Measurements from ENCODE around the gene SREBF2. TPM values are rescaled to one million over a fixed set of nuclear protein-coding genes. Genes with fewer than 3 reads are reported as not detected.
A peak's percentile ranks its signal among the peaks of the same experiment; 100 is the strongest.

SREBF2 gene
- 10 to 100 TPM; 16.9 to 40.3 (median 22.9) TPM for polyA plus RNA-seq

DNA sequence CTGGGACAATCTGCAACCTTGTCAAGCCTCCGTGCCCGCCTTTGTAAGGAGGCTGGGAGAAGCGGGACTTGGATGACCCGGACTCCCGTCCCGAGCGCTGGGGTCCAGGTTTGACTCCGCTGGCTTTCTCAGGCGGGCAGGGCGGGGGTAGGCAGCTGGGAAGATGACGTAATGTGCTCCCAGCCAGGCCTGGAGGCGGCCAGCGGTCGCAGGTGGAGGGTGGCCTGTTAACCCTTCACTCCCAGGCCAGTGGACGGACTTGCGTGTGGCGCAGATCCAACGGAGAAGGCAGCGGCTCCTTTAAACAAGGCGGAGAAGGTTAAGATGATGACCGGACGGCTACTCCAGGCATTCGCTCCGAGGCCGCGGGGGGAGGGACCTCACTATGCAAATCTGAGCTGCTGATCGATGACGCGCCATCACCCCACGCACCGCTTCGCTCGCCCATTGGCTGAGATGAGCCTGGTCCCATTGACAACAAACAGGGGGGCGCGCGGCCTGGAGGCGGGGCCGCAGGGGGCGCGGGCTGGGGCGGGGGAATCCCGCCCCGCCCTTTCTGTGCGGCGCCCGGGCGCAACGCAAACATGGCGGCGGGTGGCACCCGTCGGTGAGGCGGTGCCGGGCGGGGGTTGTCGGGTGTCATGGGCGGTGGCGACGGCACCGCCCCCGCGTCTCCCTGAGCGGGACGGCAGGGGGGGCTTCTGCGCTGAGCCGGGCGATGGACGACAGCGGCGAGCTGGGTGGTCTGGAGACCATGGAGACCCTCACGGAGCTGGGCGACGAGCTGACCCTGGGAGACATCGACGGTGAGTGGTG is at the start of gene SREBF2:
TSS of gene SREBF2 (plus strand) at position 553 of the 816 bp plus-strand sequence. CDS start at position 719, 166 bp downstream.
- H3K4me3 Mint-ChIP-seq: peak within 1 kb of the TSS; percentile 95 to 96 (median 96)
- peaks cover 4 to 6% (median 5%) of the 10 kb centered on the region in 3 donors for H3K36me3 Mint-ChIP-seq
- peaks cover 0 to 12% (median 12%) of the 10 kb centered on the region in 3 donors for H3K27me3 Mint-ChIP-seq (ENCODE audit: low read depth in 3 of 3)
- peak within 1 kb of the TSS; percentile 98 to 100 (median 99) for H3K27ac Mint-ChIP-seq
- peak; percentile 97 to 98 (median 98) for DNase-seq
- H3K9me3 Mint-ChIP-seq: no peaks in the 10 kb centered on the region
- H3K4me1 Mint-ChIP-seq: peaks cover 43 to 45% of the 10 kb centered on the region in 2 donors

DNA sequence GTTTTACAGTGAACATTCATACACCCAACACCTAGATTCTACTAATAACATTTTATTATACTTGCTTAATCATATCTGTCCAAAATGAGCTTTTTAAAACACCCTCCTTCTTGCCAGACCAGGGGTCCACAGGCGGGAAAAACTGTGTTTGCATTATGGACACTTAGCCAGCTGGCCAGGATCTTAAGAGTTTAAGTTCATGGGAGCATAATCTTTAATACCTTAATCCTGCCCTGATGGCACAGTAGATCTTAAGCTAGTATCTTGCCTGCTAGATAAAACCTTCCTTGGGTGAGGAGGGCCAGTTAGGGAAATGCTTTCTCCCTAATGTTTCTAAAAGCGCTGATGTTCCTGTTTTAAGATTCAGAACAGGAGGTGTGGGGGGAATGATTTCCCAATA is 45.6 kb upstream of the SREBF2 start:
- peaks cover 0 to 23% (median 16%) of the 10 kb centered on the region in 3 donors for H3K36me3 Mint-ChIP-seq
- H3K4me3 Mint-ChIP-seq: no peak overlapping the region
- H3K27me3 Mint-ChIP-seq (ENCODE audit: low read depth in 3 of 3): peaks cover 0 to 1% (median 0%) of the 10 kb centered on the region in 3 donors
- no peaks in the 10 kb centered on the region for H3K9me3 Mint-ChIP-seq
- peak overlapping the region in 4 of 6 donors; percentile 14 to 56 (median 32) for H3K27ac Mint-ChIP-seq
- H3K4me1 Mint-ChIP-seq: peaks cover 30 to 43% of the 10 kb centered on the region in 2 donors
- no peak for DNase-seq

DNA sequence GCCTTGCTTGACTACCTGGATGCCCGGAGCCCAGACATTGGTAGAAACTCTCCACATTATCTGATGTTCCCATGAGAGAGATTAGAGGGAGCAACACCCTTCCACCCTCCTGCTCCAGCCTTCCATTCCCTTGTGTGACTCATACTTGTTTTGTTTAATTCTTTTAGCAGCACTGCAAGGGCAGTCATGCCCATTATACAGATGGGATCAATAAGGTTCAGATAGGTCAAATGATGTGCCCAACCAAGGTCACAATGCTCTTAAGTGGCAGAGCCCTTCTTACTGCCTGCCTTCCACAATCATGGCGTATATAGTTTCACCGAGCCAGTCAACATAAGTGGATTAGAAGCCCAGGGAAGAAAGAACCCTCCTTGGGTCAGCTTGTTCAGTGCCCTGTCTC is 39.0 kb upstream of the SREBF2 start:
- Mint-ChIP-seq H3K36me3 (peaks cover 6 to 45% (median 21%) of the 10 kb centered on the region in 3 donors), H3K9me3 (no peaks in the 10 kb centered on the region), H3K4me3 (no peak overlapping the region), H3K27ac (no peak overlapping the region), H3K27me3 (ENCODE audit: low read depth in 3 of 3) (peaks cover 0 to 1% (median 0%) of the 10 kb centered on the region in 3 donors), H3K4me1 (peaks cover under 1 to 4% of the 10 kb centered on the region in 2 donors)
- no peak for DNase-seq

DNA sequence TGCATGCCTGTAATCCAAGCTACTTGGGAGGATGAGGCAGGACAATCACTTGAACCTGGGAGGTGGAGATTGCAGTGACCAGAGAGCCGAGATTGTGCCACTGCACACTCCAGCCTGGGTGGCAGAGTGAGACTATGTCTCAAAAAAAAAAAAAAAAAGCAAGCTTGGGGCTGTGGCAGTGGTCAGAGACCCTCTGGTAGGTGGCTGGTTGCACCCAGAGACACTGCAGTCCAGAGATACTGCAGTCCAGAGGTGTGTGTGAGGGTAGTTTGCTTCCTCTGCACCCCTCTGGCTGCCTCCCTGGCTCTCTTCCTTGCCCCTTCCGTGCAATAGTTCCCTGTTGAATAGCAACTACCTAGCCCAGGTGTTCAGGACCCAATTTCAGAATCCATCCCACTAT is 34.2 kb upstream of the SREBF2 start:
- peaks cover 5 to 10% (median 7%) of the 10 kb centered on the region in 3 donors for H3K27me3 Mint-ChIP-seq (ENCODE audit: low read depth in 3 of 3)
- H3K4me3 Mint-ChIP-seq: peak overlapping the region in 3 of 5 donors; percentile 97 to 98 (median 98)
- H3K36me3 Mint-ChIP-seq: peaks cover 6 to 21% (median 12%) of the 10 kb centered on the region in 3 donors
- H3K4me1 Mint-ChIP-seq: peaks cover 30 to 36% of the 10 kb centered on the region in 2 donors
- peak overlapping the region; percentile 89 to 98 (median 97) for H3K27ac Mint-ChIP-seq
- no peak for DNase-seq
- no peaks in the 10 kb centered on the region for H3K9me3 Mint-ChIP-seq

DNA sequence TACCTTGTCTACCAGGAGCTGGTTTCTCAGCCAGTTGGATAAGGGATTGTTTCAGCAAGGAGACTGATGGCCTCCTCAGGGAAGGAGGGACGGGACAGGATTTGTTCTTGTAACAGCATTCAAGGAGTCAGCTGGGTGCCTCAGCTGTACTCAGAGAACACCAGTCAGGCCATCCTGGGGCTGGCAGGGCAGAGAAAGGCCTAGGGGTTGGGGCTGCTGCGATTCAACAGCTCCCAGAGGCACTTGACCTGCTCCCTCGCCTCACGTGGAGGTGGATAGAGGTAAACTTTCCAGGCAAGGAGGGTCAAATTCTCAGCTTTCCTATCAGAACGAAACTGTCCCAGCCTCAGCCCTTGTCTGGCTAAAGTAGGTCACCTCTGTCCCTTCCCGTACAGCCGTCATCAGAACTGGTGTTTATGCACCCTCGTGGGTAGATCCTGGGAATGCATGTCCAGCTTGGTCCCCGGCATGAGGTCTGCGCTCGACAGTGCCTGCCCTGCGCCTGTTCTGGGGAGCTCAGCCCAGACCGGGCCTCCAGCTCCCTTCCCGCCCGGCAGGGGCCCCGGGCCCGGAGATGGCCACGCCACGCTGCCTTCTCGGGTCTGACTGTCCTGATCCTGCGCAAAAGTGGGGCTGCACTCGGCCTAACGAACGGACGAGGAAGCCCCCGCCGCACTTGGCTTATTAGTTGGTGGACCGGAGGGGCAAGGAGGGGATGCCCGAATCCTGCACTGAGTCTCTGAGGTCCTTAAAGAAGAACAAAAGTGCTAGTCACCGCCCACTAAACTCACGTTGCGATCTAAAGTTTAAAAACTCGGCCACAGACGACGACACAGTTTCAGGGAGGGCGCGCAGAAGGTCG is 33.2 kb upstream of the SREBF2 start:
- Mint-ChIP-seq H3K36me3 (peaks cover 3 to 12% (median 10%) of the 10 kb centered on the region in 3 donors), H3K27ac (peak overlapping the region; percentile 96 to 99 (median 97)), H3K9me3 (no peaks in the 10 kb centered on the region), H3K4me3 (peak overlapping the region; percentile 97 to 99 (median 98)), H3K4me1 (peaks cover 34 to 42% of the 10 kb centered on the region in 2 donors), H3K27me3 (ENCODE audit: low read depth in 3 of 3) (peaks cover 5 to 10% (median 7%) of the 10 kb centered on the region in 3 donors)
- no peak for DNase-seq

DNA sequence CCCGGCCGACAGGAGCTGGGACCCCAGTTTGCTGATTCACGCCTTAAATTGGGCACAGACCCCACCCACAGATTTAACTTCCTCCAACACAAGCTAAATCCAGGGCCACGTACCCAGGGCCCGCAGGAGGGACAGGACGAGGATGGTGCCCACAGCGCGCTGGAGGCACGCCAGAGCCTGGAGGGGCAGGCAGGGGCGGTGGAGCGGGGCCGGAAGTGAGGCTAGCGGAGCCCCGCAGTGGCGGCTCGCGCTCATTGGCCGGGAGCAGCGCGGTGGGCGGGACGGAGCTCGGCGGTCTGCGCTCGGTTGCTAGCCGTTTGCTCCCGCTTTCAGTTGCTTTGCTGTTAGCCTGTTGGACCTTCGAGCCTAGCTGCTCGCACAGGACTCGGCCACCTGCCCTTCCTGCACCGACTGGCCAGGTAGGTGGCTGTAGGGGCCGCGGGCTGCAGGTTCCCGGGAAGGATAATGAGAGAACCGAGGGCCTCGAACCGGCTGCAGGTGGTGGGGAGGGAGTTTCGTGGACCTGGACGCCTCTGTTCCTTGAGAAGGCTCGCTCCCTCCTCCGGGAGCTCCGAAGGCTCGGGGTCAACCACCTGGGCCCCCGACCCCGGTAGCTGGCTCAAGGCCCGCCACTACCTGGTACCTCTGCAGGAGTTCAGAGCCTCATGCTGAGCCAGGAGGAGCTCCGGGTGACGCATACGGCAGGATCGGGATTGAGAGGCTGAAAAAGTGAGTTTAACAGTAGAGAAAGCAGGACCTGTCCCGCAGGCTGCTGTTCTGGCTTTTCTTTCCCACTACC is 32.4 kb upstream of the SREBF2 start, which contains the start of gene CCDC134:
TSS of gene CCDC134 (plus strand) at position 332 of the 799 bp plus-strand sequence. CDS start 8,212 bp downstream, outside the sequence.
- peak within 1 kb of the TSS; percentile 96 to 99 (median 97) for H3K27ac Mint-ChIP-seq
- peak; percentile 92 to 94 (median 93) for DNase-seq
- peak within 1 kb of the TSS; percentile 97 to 99 (median 98) for H3K4me3 Mint-ChIP-seq
- H3K27me3 Mint-ChIP-seq (ENCODE audit: low read depth in 3 of 3): peaks cover 5 to 10% (median 7%) of the 10 kb centered on the region in 3 donors
- H3K9me3 Mint-ChIP-seq: no peaks in the 10 kb centered on the region
- H3K36me3 Mint-ChIP-seq: peaks cover 0 to 9% (median 3%) of the 10 kb centered on the region in 3 donors
- peaks cover 34 to 42% of the 10 kb centered on the region in 2 donors for H3K4me1 Mint-ChIP-seq

DNA sequence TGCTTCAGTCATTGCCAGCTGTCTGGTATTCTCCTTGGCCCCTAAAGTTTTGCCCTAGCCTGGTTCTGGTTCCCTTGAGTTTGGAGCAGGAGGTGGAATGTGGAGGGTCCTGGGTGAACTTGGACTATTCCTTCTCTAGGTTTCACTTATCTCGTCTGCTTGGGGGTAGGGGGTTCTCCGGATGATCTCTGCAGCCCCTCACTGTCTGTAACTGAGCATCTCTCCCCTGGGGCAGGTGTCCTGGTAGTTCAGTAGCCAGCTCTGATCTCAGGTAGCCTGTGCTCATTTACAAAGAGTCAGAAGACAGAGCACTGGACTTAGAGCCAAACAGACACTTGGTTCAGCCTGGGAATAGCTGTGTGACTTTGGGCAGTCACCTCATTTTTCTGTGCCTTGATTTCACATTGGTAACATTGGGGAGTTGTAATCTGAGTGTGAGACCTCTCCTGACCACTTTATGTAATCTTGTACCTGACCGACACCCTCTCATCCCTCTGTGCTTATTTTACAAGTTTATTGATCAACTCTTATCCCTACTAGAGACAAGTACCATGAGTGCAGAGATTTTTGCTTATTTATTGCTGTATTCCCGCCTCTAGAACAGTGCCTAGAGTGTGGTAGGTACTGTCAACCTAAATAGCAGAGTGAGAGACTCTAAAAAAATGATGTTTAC is 31.6 kb upstream of the SREBF2 start:
- DNase-seq: peak in 1 of 3 donors; percentile 4
- peaks cover 34 to 42% of the 10 kb centered on the region in 2 donors for H3K4me1 Mint-ChIP-seq
- H3K36me3 Mint-ChIP-seq: peaks cover 0 to 5% (median 3%) of the 10 kb centered on the region in 3 donors
- H3K9me3 Mint-ChIP-seq: no peaks in the 10 kb centered on the region
- peak overlapping the region; percentile 97 to 99 (median 98) for H3K4me3 Mint-ChIP-seq
- H3K27ac Mint-ChIP-seq: peak overlapping the region; percentile 96 to 99 (median 97)
- H3K27me3 Mint-ChIP-seq (ENCODE audit: low read depth in 3 of 3): peaks cover 5 to 10% (median 7%) of the 10 kb centered on the region in 3 donors

DNA sequence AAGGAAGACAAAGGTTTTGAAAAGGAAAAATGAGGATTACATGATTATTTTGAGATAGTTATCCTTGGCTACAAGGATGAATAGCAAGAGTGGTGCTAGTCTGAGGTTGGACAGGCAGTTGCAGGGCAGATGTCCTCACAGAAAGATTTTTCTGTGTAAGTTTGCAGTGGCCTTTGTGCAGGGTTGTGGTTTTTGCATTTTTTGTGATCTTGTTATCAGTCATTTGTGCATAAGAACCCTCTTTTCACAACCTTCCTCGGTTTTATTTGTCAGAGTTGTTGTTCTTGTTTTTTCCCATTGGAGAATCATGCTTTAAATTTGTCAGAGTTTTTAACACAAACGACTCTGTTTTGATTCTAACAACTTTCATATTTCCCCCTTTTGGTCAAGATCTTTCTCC is 31.0 kb upstream of the SREBF2 start:
- H3K4me1 Mint-ChIP-seq: peaks cover 34 to 42% of the 10 kb centered on the region in 2 donors
- peaks cover 5 to 10% (median 7%) of the 10 kb centered on the region in 3 donors for H3K27me3 Mint-ChIP-seq (ENCODE audit: low read depth in 3 of 3)
- no peak for DNase-seq
- no peaks in the 10 kb centered on the region for H3K9me3 Mint-ChIP-seq
- peak overlapping the region; percentile 97 to 99 (median 98) for H3K4me3 Mint-ChIP-seq
- H3K27ac Mint-ChIP-seq: peak overlapping the region in 5 of 6 donors; percentile 96 to 99 (median 97)
- peaks cover 0 to 5% (median 3%) of the 10 kb centered on the region in 3 donors for H3K36me3 Mint-ChIP-seq

DNA sequence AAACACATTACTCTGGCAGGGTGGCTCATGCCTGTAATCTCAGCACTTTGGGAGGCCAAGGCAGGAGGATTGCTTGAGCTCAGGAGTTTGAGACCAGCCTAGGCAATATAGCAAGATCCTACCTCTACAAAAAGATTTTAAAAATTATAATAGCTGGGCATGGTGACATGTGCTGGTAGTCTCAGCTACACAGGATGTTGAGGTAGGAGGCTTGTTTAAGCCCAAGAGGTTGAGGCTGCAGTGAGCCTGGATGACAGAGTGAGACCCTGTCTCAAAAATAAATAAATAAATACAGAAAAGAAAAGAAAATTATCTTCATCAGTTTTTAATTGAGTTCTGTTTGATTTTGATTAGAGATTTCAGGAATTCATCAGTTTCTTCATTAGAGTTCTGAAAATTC is 27.3 kb upstream of the SREBF2 start:
- Mint-ChIP-seq H3K36me3 (peaks cover 0 to 16% (median 3%) of the 10 kb centered on the region in 3 donors), H3K27me3 (ENCODE audit: low read depth in 3 of 3) (peaks cover 0 to 2% (median under 1%) of the 10 kb centered on the region in 3 donors), H3K4me3 (no peak overlapping the region), H3K9me3 (no peaks in the 10 kb centered on the region), H3K27ac (no peak overlapping the region), H3K4me1 (peaks cover 22 to 24% of the 10 kb centered on the region in 2 donors)
- no peak for DNase-seq

DNA sequence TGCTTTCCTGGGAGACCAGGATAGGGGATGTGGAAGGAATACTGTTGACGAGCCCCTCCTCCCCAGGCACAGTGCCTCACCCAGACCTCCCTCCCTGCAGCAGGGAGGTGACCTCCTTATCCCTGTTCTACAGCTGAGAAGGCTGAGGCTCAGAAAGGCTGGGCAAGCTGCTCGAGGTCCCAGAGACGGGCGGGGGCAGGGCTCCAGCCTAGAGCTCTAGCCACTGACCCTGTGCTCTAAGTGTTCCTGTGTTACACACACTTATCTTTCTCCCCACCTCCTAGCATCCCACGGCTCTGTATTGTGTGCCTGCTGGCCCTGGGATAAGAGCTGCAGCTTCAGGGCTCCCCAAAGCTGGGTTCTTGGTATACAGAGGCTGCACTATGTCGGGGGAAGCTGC is 24.5 kb upstream of the SREBF2 start:
- Mint-ChIP-seq H3K4me1 (peaks cover 4 to 6% of the 10 kb centered on the region in 2 donors), H3K9me3 (no peaks in the 10 kb centered on the region), H3K36me3 (peaks cover 0 to 16% (median 0%) of the 10 kb centered on the region in 3 donors), H3K27me3 (ENCODE audit: low read depth in 3 of 3) (no peaks in the 10 kb centered on the region), H3K27ac (no peak overlapping the region), H3K4me3 (no peak overlapping the region)
- no peak for DNase-seq

DNA sequence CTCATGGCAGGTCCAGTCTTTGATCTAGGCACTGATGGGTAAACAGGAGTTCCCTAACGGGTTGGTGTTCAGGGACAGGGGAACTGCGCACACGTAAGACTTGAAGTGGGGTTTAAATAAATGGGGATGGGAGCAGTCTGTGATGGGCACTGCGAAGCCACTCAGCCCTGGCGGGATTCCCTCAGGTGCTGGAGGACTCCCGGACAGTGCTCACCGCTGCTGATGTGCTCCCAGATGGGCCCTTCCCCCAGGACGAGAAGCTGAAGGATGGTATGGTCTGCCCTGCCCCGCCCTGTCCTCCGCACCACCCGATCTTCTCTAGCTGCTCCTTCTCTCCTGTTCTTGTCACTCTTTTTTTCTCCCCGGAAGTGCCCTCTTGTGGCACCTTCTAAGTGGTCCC is 22.9 kb upstream of the SREBF2 start:
- Mint-ChIP-seq H3K9me3 (no peaks in the 10 kb centered on the region), H3K27ac (no peak overlapping the region), H3K4me1 (peaks cover 0 to 2% of the 10 kb centered on the region in 2 donors), H3K36me3 (peaks cover 0 to 16% (median 3%) of the 10 kb centered on the region in 3 donors), H3K27me3 (ENCODE audit: low read depth in 3 of 3) (no peaks in the 10 kb centered on the region), H3K4me3 (no peak overlapping the region)
- DNase-seq: no peak

DNA sequence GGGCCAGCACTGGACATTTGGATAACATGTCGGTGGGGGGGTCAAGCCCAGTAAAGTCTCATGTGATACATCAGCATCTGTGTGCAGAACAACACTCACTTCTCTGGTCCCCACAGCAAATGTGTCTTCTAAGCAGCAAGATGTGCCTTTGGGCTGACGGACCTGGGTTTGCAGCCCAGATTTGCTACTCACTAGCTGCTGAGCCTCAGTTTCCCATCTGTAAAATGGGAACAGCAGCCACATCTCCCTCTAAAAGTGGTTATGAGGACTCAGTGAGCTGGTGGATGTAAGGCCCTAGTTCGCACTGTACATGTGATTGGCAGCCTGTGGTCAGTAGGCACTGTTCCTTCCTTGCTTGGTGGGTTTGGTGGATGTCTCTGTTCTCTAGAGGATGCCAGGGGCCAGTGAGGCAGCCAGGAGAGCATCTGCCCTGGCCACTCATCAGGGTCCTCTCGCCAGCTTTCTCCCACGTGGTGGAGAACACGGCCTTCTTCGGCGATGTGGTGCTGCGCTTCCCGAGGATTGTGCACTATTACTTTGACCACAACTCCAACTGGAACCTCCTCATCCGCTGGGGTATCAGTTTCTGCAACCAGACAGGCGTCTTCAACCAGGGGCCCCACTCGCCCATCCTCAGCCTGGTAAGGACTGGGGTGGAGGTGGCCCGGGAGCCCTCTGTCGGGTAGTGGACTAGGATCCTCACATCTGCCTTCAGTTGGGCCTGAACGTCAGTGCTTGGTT is 19.9 kb upstream of the SREBF2 start:
- Mint-ChIP-seq H3K27me3 (ENCODE audit: low read depth in 3 of 3) (no peaks in the 10 kb centered on the region), H3K27ac (no peak overlapping the region), H3K4me1 (peaks cover 0 to 2% of the 10 kb centered on the region in 2 donors), H3K4me3 (no peak overlapping the region), H3K36me3 (peaks cover 5 to 19% (median 9%) of the 10 kb centered on the region in 3 donors), H3K9me3 (no peaks in the 10 kb centered on the region)
- DNase-seq: no peak
